Measurements from ENCODE around the gene CLCN7. TPM values are rescaled to one million over a fixed set of nuclear protein-coding genes. Genes with fewer than 3 reads are reported as not detected.

CLCN7 gene
- total RNA-seq, 2 donors from 2014 or later = 43.3 to 47.0 TPM

DNA sequence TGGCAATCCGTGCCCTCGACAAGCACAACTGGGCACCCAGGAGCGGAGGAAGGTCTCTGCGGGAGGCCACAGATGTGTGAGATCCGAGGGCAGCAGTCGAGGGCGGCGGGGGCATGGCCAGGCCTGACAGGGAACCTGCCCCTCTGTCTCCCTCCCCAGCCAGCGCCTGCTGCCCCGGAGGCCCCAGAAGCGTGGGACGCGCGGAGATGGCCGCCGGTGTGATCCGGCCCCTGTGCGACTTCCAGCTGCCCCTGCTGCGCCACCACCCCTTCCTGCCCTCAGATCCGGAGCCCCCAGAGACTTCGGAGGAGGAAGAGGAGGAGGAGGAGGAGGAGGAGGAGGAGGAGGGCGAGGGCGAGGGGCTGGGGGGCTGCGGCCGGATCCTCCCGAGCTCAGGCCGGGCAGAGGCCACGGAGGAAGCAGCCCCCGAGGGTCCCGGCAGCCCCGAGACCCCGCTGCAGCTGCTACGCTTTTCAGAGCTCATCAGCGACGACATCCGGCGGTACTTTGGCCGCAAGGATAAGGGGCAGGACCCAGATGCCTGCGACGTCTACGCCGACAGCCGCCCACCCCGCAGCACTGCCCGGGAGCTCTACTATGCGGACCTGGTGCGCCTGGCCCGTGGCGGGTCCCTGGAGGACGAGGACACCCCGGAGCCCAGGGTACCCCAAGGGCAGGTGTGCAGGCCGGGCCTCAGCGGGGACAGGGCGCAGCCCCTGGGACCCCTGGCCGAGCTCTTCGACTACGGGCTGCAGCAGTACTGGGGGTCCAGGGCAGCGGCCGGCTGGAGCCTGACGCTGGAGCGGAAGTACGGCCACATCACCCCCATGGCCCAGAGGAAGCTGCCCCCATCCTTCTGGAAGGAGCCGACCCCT, 42.2 kb downstream of the CLCN7 start:
- TF ChIP-seq, protein P1, sequence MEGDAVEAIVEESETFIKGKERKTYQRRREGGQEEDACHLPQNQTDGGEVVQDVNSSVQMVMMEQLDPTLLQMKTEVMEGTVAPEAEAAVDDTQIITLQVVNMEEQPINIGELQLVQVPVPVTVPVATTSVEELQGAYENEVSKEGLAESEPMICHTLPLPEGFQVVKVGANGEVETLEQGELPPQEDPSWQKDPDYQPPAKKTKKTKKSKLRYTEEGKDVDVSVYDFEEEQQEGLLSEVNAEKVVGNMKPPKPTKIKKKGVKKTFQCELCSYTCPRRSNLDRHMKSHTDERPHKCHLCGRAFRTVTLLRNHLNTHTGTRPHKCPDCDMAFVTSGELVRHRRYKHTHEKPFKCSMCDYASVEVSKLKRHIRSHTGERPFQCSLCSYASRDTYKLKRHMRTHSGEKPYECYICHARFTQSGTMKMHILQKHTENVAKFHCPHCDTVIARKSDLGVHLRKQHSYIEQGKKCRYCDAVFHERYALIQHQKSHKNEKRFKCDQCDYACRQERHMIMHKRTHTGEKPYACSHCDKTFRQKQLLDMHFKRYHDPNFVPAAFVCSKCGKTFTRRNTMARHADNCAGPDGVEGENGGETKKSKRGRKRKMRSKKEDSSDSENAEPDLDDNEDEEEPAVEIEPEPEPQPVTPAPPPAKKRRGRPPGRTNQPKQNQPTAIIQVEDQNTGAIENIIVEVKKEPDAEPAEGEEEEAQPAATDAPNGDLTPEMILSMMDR (IDR thresholded peaks at IDR 0.05) = no peak
- Histone ChIP-seq H3K4me1 (ENCODE audit: control insufficient read depth in 1 of 2, low read depth in 2 of 2) (no peaks in the 10 kb centered on the region), H3K27me3 (replicated peaks; ENCODE audit: insufficient read depth) (no peaks in the 10 kb centered on the region), H3K36me3 (no peaks in the 10 kb centered on the region), H3K9me3 (no peaks in the 10 kb centered on the region), H3K27ac (no peak overlapping the region), H3K4me3 (no peak overlapping the region)
- DNase-seq (ENCODE audit: low spot score) = no peak
- ATAC-seq (ENCODE audit: insufficient number of reproducible peaks, low FRiP score, low read depth) = no peak

DNA sequence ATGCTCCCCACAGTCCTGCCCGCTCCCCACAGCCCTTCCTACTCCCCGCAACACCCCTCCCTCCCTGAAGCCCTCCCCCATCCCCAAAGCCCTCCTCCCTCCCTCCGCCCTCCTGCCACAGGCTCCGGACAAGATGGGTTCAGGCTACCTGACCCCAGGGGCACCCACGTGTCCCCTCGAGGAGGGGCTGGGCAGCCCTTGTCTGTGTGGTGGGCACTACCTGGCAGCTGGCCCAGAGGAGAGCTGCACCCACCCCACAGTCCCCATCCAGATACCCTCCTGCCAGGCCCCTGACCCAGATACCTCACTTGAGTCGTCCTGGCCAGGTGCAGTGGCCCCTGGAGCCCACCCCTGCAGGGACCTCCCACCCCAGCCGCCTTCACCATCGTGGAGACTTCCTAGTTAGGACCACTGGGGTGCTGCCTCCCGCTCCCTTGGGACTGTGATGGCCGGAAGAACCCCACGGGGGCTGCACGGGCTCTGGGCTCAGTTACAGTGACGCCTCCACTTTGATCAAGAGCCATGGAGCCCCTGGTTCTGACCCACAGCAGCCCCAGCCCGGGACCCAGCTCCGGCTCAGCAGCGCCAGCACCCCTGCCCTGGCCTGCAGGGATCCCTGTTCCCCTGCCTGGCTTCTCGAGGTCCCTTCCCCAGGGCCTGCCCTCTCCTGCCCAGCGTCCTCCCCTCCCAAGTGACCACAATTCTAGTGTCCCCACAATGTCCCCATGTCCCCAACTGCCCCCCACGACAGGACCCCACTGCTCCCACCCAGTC, 43.1 kb downstream of the CLCN7 start:
- ATAC-seq (ENCODE audit: insufficient number of reproducible peaks, low FRiP score, low read depth) (no peak), DNase-seq (ENCODE audit: low spot score) (no peak)
- Histone ChIP-seq H3K27ac (no peak overlapping the region), H3K4me1 (ENCODE audit: control insufficient read depth in 1 of 2, low read depth in 2 of 2) (no peaks in the 10 kb centered on the region), H3K9me3 (no peaks in the 10 kb centered on the region), H3K4me3 (no peak overlapping the region), H3K36me3 (no peaks in the 10 kb centered on the region), H3K27me3 (replicated peaks; ENCODE audit: insufficient read depth) (no peaks in the 10 kb centered on the region)
- TF ChIP-seq, protein P1 (IDR thresholded peaks at IDR 0.05) = no peak

DNA sequence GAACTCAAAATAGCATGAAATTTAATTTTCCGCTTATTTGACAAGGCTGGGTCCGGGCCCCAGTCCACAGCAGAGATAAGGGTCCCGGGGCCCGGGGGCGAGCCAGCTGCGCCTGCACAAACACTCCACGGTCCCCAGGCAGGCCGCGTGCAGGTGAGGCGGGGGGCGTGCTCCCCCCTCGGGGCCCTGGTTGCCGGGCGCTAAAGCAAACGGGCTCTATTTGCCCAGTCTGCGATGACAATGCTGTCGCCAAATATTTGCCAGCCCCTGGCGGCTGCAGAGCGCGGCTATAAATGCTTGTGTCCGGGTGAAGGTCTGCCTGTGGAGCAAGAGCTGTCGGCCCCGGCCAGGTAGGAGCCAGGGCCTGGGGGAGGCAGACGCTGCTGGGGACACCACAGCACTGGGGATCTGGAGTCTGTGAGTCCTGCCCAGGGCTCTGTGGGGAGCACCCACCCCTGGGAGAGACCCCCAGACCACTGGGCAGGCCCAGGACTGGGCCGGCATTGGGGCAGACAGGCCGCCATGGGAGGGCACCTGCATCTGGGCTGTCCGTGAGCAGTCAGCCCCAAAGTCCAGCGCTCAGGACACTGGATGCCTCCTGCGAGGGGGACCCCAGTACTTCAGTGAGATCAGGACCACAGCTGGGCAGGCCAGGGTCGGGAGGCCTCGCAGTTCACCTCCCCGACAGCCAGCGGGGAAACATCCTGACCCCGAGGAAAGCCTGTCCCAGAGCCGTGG, 43.9 kb downstream of the CLCN7 start, which contains the start of gene PERCC1:
Gene PERCC1, plus strand, starts transcription at position 320 of the 738 bp plus-strand sequence. CDS start 1,516 bp downstream, outside the sequence.
- no peak for DNase-seq (ENCODE audit: low spot score)
- Histone ChIP-seq H3K4me1 (ENCODE audit: control insufficient read depth in 1 of 2, low read depth in 2 of 2) (no peaks in the 10 kb centered on the region), H3K36me3 (no peaks in the 10 kb centered on the region), H3K4me3 (no peak within 1 kb of the TSS), H3K27ac (no peak within 1 kb of the TSS), H3K9me3 (no peaks in the 10 kb centered on the region), H3K27me3 (replicated peaks; ENCODE audit: insufficient read depth) (no peaks in the 10 kb centered on the region)
- no peak for ATAC-seq (ENCODE audit: insufficient number of reproducible peaks, low FRiP score, low read depth)
- TF ChIP-seq, protein P1 (IDR thresholded peaks at IDR 0.05) = no peak

DNA sequence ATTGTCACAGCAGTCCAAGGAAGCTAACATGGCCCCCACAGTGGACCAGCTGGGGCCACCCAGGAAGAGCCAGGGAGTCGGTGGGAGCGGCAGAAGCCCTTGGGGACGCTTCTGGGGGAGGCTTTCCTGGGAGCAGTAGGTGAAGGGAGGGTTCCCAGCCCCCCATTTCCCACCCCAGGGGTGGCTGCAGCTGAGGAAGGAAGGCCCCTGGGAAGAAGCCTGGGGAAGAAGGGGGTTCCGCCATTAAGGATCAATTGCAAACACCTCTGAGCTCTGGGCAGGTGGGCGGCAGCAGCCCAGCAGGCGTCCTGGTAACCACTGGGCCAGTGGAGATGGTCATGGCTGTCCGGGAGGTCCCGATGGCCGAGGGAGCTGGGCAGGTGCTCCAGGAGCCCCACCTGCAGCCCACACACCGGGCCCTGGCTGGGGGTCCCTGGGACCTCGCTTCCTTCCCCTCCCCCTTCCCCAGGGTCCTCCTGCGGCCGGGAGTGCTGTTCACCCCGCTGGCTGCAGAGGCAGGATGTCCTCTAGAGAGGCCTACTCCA, 44.5 kb downstream of the CLCN7 start:
- Histone ChIP-seq H3K4me1 (ENCODE audit: control insufficient read depth in 1 of 2, low read depth in 2 of 2) (no peaks in the 10 kb centered on the region), H3K9me3 (no peaks in the 10 kb centered on the region), H3K27me3 (replicated peaks; ENCODE audit: insufficient read depth) (no peaks in the 10 kb centered on the region), H3K36me3 (no peaks in the 10 kb centered on the region), H3K4me3 (no peak overlapping the region), H3K27ac (no peak overlapping the region)
- no peak for ATAC-seq (ENCODE audit: insufficient number of reproducible peaks, low FRiP score, low read depth)
- TF ChIP-seq, protein P1 (IDR thresholded peaks at IDR 0.05) = no peak
- DNase-seq (ENCODE audit: low spot score) = no peak

All from thoracic aorta (tissue), 2 donors.